Measurements from ENCODE around the gene FMNL2. TPM values are rescaled to one million over a fixed set of nuclear protein-coding genes. Genes with fewer than 3 reads are reported as not detected.

FMNL2 gene
- polyA plus RNA-seq, 1 donor from 2014 or later = 86.5 TPM

DNA sequence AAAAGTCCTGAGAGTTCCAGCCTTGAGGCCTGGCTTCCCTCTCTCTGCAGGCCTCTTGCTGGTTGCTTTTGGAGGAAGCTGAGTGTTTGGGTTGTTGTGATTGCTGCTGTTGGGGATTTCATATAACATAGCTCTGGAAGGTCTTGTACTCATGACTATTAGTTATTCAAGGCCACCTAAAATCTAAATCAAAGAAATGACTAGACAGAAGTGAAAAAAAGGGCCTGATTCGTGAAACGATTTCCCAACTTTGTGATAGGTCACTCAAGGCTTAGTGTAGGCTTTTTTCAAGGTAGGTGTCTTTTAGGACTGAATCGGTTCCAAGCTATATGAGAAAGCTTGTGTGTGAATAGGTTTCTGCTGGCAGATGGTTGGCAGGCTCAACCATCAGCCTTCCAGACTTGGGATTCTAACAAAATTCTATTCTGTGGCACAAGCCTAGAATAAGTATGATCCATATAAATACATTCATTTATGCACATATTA, 164.4 kb downstream of the FMNL2 start:
- H3F3A ChIP-seq (ENCODE audit: insufficient read depth, low read length, poor library complexity, severe bottlenecking) = no peaks in the 10 kb centered on the region
- no peak overlapping the region for H2AFZ ChIP-seq (ENCODE audit: low read depth, low read length)
- H3K27me3 ChIP-seq (ENCODE audit: insufficient read depth, low read depth, low read length) = no peaks in the 10 kb centered on the region
- no peaks in the 10 kb centered on the region for H3K36me3 ChIP-seq (ENCODE audit: insufficient read depth, low read length)
- no peak overlapping the region for H3K27ac ChIP-seq (ENCODE audit: low read length)
- no peaks in the 10 kb centered on the region for H3K9me2 ChIP-seq (ENCODE audit: insufficient read depth, low read length)
- TF ChIP-seq REST (IDR thresholded peaks at IDR 0.05; ENCODE audit: borderline replicate concordance) (no peak), POLR2AphosphoS5 (IDR thresholded peaks at IDR 0.05) (no peak)
- no peak overlapping the region for H3K9ac ChIP-seq (ENCODE audit: low read length)
- H4K20me1 ChIP-seq (ENCODE audit: insufficient read depth) = no peaks in the 10 kb centered on the region
- no peak overlapping the region for H3K4me2 ChIP-seq (ENCODE audit: low read length)
- H3K79me2 ChIP-seq (replicated peaks; ENCODE audit: insufficient read depth, low read length) = peaks cover 37% of the 10 kb centered on the region
- no peak overlapping the region for H3K4me3 ChIP-seq (ENCODE audit: low read length)
- H3K9me3 ChIP-seq (ENCODE audit: low read length) = peaks cover 4% of the 10 kb centered on the region

DNA sequence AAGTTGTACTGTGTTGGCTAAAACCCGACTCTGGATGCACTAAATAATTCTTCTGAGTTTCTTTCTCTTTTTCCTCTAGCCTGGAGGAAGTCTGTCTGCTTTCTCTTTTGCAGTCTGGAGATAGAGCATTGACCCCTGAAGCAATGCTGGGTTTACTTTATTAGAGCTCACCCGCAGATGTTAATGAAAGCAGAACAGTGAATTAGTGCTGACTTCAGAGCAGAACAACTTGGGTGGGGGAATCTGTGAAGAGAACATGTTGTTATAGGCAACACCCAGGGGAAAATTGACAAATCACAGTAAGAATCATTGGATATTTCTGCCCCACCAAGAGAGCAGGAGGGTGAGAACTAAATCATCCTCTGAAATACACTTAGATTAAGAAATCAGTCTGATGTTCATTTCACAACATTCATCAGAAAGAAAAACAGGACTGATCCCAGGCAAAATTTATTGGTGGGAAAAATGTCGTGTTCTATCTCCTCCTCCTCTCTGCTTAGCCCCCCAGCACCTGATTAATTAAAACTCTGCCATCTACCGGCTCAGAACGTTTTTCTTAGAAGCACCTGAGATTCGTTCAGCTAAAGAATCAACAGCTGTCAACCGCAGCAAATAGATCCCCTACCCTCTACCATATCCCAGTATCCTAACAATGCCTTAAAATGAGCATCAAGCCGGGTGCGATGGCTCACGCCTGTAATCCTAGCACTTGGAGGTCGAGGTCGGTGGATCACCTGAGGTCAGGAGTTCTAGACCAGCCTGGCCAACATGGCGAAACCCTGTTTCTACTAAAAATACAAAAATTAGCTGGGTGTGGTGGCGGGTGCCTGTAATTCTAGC, 165.1 kb downstream of the FMNL2 start:
- no peak overlapping the region for H2AFZ ChIP-seq (ENCODE audit: low read depth, low read length)
- H3K36me3 ChIP-seq (ENCODE audit: insufficient read depth, low read length) = no peaks in the 10 kb centered on the region
- peaks cover 37% of the 10 kb centered on the region for H3K79me2 ChIP-seq (replicated peaks; ENCODE audit: insufficient read depth, low read length)
- H3K27ac ChIP-seq (ENCODE audit: low read length) = no peak overlapping the region
- no peaks in the 10 kb centered on the region for H3K27me3 ChIP-seq (ENCODE audit: insufficient read depth, low read depth, low read length)
- H3K9me3 ChIP-seq (ENCODE audit: low read length) = peaks cover 4% of the 10 kb centered on the region
- TF ChIP-seq EP300 (conservative IDR thresholded peaks at IDR 0.05; ENCODE audit: poor library complexity, severe bottlenecking) (no peak), POLR2AphosphoS5 (IDR thresholded peaks at IDR 0.05) (no peak), CTCF (IDR thresholded peaks at IDR 0.05; ENCODE audit: poor library complexity, severe bottlenecking) (no peak), EZH2 (IDR thresholded peaks at IDR 0.05; ENCODE audit: borderline replicate concordance, insufficient read depth, low read length, poor library complexity, severe bottlenecking) (no peak), RAD21 (conservative IDR thresholded peaks at IDR 0.05) (no peak), SMC3 (conservative IDR thresholded peaks at IDR 0.05; ENCODE audit: poor library complexity) (no peak), TAF1 (IDR thresholded peaks at IDR 0.05; ENCODE audit: low read depth) (no peak), REST (IDR thresholded peaks at IDR 0.05; ENCODE audit: borderline replicate concordance) (no peak), MXI1 (conservative IDR thresholded peaks at IDR 0.05; ENCODE audit: poor library complexity, severe bottlenecking) (no peak)
- H3K9ac ChIP-seq (ENCODE audit: low read length) = no peak overlapping the region
- H3K9me2 ChIP-seq (ENCODE audit: insufficient read depth, low read length) = no peaks in the 10 kb centered on the region
- no peaks in the 10 kb centered on the region for H4K20me1 ChIP-seq (ENCODE audit: insufficient read depth)
- no peak overlapping the region for H3K4me3 ChIP-seq (ENCODE audit: low read length)
- H3K4me2 ChIP-seq (ENCODE audit: low read length) = no peak overlapping the region
- H3F3A ChIP-seq (ENCODE audit: insufficient read depth, low read length, poor library complexity, severe bottlenecking) = no peaks in the 10 kb centered on the region
